Measurements from ENCODE around the gene FAM229A. TPM values are rescaled to one million over a fixed set of nuclear protein-coding genes. Genes with fewer than 3 reads are reported as not detected.

FAM229A gene
- total RNA-seq, 1 donor from 2014 or later = 11.7 TPM

DNA sequence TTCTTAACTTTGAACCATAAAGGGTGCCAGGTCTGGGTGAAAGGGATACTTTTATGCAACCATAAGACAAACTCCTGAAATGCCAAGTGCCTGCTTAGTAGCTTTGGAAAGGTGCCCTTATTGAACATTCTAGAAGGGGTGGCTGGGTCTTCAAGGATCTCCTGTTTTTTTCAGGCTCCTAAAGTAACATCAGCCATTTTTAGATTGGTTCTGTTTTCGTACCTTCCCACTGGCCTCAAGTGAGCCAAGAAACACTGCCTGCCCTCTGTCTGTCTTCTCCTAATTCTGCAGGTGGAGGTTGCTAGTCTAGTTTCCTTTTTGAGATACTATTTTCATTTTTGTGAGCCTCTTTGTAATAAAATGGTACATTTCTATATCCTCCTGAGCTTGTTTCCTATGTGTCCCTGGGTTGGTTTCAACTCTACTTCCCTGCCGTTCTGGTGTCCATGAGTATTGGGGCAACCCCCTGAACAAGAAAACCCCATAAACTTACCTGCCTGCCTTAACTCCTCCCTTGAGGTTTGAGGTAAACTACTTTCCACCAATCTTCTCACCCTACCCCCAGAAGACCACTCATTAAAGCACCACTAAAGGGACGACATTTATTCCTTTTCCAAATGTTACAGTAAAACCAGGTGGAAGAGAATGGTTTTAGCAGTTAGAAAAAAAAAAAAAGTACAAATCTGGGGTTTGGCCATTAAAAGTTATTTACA lies 28.9 kb downstream of the FAM229A start:
- H3K27me3 Mint-ChIP-seq = no peaks in the 10 kb centered on the region
- ATAC-seq (ENCODE audit: low read depth) (no peak), DNase-seq (no peak)
- H3K27ac Mint-ChIP-seq = peak overlapping the region; percentile 57
- peaks cover 41% of the 10 kb centered on the region for H3K4me1 Mint-ChIP-seq
- intact Hi-C loops (cut with micrococcal nuclease) = loop anchor here (10.0 kb wide), 1 partner anchor 399 kb away; the partner anchor contains the start of gene PTP4A2
- POLR2A ChIA-PET = interaction anchor here (1.1 to 5.7 kb wide), 7 partner anchors 9 to 91 kb away, joined by 3 to 95 read pairs (median 9); partner anchors contain the start of gene FAM229A
- H3K36me3 Mint-ChIP-seq (ENCODE audit: low read depth) = peaks cover 58% of the 10 kb centered on the region
- H3K9me3 Mint-ChIP-seq = no peaks in the 10 kb centered on the region
- TF ChIP-seq, protein P1, sequence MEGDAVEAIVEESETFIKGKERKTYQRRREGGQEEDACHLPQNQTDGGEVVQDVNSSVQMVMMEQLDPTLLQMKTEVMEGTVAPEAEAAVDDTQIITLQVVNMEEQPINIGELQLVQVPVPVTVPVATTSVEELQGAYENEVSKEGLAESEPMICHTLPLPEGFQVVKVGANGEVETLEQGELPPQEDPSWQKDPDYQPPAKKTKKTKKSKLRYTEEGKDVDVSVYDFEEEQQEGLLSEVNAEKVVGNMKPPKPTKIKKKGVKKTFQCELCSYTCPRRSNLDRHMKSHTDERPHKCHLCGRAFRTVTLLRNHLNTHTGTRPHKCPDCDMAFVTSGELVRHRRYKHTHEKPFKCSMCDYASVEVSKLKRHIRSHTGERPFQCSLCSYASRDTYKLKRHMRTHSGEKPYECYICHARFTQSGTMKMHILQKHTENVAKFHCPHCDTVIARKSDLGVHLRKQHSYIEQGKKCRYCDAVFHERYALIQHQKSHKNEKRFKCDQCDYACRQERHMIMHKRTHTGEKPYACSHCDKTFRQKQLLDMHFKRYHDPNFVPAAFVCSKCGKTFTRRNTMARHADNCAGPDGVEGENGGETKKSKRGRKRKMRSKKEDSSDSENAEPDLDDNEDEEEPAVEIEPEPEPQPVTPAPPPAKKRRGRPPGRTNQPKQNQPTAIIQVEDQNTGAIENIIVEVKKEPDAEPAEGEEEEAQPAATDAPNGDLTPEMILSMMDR (IDR thresholded peaks at IDR 0.05) = no peak
- CTCF ChIA-PET = interaction anchor here (0.9 to 2.2 kb wide), 6 partner anchors 17 to 117 kb away, joined by 3 to 10 read pairs (median 4); partner anchors contain the start of gene BSDC1
- peak overlapping the region; percentile 86 for H3K4me3 Mint-ChIP-seq

DNA sequence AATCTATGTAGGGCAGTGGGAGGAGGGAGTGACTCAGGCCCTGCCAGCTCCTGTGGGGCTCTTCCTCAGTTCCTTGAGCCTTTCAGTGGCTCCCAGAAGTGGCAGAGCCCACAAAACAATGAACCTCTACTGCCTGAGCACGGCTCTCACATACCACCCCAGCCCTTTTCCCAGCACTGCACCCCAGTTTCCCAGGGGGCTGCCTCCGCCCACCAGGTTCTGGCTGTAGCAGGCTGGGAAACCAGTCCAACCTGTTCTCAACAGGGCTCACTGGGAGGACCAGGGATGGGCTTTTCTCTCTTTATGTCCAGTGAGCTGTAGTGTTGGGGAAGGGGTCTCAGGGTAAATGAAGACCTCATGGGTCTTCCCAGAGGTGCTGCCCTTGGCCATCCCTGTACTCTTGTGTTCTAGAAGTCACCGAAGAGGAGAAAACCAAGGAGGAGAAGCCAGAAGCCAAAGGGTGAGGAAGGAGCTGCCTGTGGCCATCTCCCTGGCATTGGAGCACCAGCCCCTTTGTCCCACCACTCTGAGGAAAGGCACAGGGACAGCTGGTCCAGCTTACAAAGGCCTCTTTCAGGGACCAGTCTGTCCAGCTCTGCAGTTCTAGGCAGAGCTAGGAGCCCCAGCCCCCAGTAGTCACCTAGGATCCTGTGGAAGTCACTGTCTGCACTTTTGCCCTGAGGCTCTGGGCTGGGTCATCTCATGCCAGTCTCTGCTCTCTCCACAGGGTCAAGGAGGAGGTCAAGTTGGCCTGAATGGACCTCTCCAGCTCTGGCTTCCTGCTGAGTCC lies 29.8 kb downstream of the FAM229A start:
- H3K4me1 Mint-ChIP-seq = peaks cover 32% of the 10 kb centered on the region
- no peak overlapping the region for H3K4me3 Mint-ChIP-seq
- intact Hi-C loops (cut with micrococcal nuclease) = loop anchor here (10.0 kb wide), 1 partner anchor 398 kb away; the partner anchor contains the start of gene PTP4A2
- TF ChIP-seq, protein P1 (IDR thresholded peaks at IDR 0.05) = no peak
- no peaks in the 10 kb centered on the region for H3K9me3 Mint-ChIP-seq
- POLR2A ChIA-PET = interaction anchor here (0.7 to 5.7 kb wide), 7 partner anchors 9 to 90 kb away, joined by 3 to 75 read pairs (median 8); partner anchors contain the start of gene FAM229A
- CTCF ChIA-PET = interaction anchor here (0.9 to 2.2 kb wide), 7 partner anchors 11 to 117 kb away, joined by 3 to 10 read pairs (median 4); partner anchors contain the start of gene BSDC1
- peak overlapping the region; percentile 46 for H3K27ac Mint-ChIP-seq
- H3K36me3 Mint-ChIP-seq (ENCODE audit: low read depth) = peaks cover 67% of the 10 kb centered on the region
- no peaks in the 10 kb centered on the region for H3K27me3 Mint-ChIP-seq
- DNase-seq (no peak), ATAC-seq (ENCODE audit: low read depth) (no peak)

DNA sequence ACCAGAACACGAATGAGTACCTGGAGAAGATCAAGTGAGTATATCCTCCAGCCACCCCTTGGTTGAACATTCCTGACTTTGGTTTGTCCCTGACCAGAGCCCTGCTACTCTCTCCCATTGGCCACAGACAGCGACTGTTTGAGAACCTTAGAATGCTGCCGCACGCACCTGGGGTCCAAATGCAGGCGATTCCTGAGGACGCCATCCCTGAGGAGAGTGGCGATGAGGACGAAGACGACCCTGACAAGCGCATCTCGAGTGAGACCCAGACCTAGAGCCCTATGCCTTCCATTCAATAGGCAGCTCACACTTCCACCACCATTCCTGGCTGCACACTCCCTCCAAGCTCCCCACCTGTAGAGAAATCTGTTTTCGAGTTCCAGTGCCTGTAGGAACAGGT lies 30.7 kb downstream of the FAM229A start:
- ATAC-seq (ENCODE audit: low read depth) = no peak
- ChIA-PET CTCF (interaction anchor here (1.2 to 1.8 kb wide), 3 partner anchors 10 to 91 kb away, joined by 3 to 6 read pairs (median 4); no protein-coding TSS in a partner anchor), POLR2A (interaction anchor here (0.6 to 3.5 kb wide), 5 partner anchors 8 to 377 kb away, joined by 3 to 30 read pairs (median 7); no protein-coding TSS in a partner anchor)
- intact Hi-C loops (cut with micrococcal nuclease) = loop anchor here (10.0 kb wide), 1 partner anchor 397 kb away; the partner anchor contains the start of gene PTP4A2
- Mint-ChIP-seq H3K27ac (peak overlapping the region; percentile 24), H3K4me3 (no peak overlapping the region), H3K9me3 (no peaks in the 10 kb centered on the region), H3K4me1 (peaks cover 22% of the 10 kb centered on the region), H3K36me3 (ENCODE audit: low read depth) (peaks cover 75% of the 10 kb centered on the region), H3K27me3 (no peaks in the 10 kb centered on the region)
- TF ChIP-seq, protein P1 (IDR thresholded peaks at IDR 0.05) = no peak
- no peak for DNase-seq

DNA sequence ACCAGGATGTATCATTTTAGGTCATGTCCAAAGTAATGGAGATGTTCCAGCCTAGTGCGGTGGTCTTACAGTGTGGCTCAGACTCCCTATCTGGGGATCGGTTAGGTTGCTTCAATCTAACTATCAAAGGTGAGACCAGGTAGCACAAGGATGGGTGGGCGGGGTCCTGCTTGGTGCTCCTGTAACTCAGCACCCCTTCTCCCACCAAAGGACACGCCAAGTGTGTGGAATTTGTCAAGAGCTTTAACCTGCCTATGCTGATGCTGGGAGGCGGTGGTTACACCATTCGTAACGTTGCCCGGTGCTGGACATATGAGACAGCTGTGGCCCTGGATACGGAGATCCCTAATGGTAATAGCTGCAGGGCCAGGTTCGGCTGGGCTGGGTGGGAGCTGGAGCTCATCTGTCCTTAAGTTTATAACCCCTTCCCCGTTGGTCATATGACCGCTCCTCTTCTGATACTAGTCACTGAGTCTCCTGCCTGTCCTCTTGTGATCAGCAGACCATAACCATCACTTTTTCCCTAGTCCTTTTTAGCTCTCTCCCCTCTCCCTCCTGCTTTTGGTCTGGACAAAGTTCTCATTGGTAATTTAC lies 31.6 kb downstream of the FAM229A start:
- ATAC-seq (ENCODE audit: low read depth) = no peak
- Mint-ChIP-seq H3K27me3 (no peaks in the 10 kb centered on the region), H3K36me3 (ENCODE audit: low read depth) (peaks cover 79% of the 10 kb centered on the region), H3K4me1 (peaks cover 21% of the 10 kb centered on the region), H3K9me3 (no peaks in the 10 kb centered on the region), H3K4me3 (no peak overlapping the region), H3K27ac (no peak overlapping the region)
- ChIA-PET POLR2A (interaction anchor here (0.5 to 1.1 kb wide), 9 partner anchors 8 to 486 kb away, joined by 3 to 7 read pairs (median 4); partner anchors contain the start of gene HDAC1), CTCF (interaction anchor here (1.2 to 1.8 kb wide), 2 partner anchors 14 to 90 kb away, joined by 4 to 6 read pairs; no protein-coding TSS in a partner anchor)
- DNase-seq = no peak
- TF ChIP-seq, protein P1 (IDR thresholded peaks at IDR 0.05) = no peak
- intact Hi-C loops (cut with micrococcal nuclease) = loop anchor here (10.0 kb wide), 1 partner anchor 396 kb away; the partner anchor contains the start of gene PTP4A2

All from activated B cell treated with CpG ODN at 0.5 μM for 24 hours (primary cell).